Endothelial cell of coronary artery (primary cell): Measurements from ENCODE around the gene SLC9A2. TPM values are rescaled to one million over a fixed set of nuclear protein-coding genes. Genes with fewer than 3 reads are reported as not detected.

Experiments used
- total RNA-seq: library from RNA; depleted of rRNA; stranded (reverse); fragments of >200 nt; gene quantifications from 2 replicates; pipeline ENCODE4 v1.2.3, GENCODE V29; 2014

SLC9A2 gene
- total RNA-seq, result under 0.01 TPM in 2 replicates

GRCh38 chr2:102619414-102620319 is at the start of gene SLC9A2:
Gene SLC9A2 (plus strand): TSS chr2:102619553. CDS start chr2:102619849, 296 bp downstream.

Other genes starting within 250 kb of the SLC9A2 start
- not detected in 2 replicates for gene IL18RAP, start 196.4 kb upstream of the SLC9A2 start, total RNA-seq
- gene SLC9A4, start 146.3 kb upstream of the SLC9A2 start, total RNA-seq, result not detected in 2 replicates
- gene TMEM182, start 142.5 kb downstream of the SLC9A2 start, total RNA-seq, result 0.36 and 0.85 TPM in 2 replicates